ENCODE measurements around the gene PCARE.

PCARE gene

DNA sequence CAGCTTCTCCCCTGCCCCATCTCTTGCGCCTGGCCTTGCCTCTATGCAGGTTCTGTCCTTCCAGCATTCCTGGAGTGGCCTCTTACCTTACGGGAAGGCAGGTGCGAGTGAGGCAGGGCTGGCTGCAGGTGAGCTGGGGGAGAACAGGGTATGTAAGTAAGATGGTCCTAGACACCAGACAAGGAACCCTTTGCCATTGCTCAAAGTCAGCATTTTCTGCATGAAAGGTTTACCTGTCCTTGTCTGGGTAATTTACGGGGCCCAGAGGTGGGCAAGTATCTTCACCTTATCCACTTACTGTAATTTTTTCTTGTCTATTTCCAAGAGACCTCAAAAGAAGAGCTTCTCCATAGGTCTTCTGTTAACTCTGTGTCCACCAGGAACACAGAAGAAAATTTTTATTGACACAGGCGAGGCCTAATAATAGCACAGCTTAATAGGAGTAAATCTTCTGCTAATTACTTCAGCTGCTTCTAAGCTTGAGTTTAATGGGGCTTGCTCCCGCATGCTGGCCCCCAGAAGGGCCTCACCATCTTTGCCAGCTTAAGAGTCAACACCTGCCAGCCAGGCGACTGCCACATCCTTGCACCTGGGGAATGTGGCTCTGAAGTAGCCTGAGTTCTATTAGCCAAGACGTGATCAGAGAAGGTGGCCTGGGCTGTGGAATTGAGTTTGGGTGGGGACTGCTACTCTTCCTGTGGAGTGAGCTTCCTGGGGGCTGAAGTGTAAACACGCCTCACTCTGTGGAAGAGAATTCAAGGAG, 27.1 kb downstream of the PCARE start:
- in situ Hi-C loops (cut with MboI; ENCODE audit: low pct_unique_long_range_greater_than_20kb, low sequenced_read_pairs) = no loop called here
- DNase-seq = no peak

DNA sequence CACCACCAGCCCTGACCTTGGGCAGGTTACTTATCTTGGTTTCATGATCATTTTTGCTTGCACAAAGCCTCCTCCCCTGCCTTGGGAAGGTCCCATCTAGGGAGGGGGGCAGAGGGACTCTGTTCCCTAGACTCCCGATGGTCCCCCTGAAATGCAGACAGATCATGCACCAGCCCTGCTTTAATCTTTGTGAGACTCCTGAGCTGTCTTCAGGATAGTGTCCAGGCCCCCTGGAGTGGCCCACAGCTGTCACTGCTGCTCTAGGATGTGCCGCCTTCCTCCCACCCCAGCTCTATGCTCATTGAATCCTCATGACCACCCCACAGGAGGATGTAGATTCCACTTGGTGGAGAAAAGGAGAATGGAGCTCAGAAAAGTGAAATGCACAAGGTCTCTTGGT, 28.0 kb downstream of the PCARE start:
- in situ Hi-C loops (cut with MboI; ENCODE audit: low pct_unique_long_range_greater_than_20kb, low sequenced_read_pairs) = no loop called here
- DNase-seq = no peak

DNA sequence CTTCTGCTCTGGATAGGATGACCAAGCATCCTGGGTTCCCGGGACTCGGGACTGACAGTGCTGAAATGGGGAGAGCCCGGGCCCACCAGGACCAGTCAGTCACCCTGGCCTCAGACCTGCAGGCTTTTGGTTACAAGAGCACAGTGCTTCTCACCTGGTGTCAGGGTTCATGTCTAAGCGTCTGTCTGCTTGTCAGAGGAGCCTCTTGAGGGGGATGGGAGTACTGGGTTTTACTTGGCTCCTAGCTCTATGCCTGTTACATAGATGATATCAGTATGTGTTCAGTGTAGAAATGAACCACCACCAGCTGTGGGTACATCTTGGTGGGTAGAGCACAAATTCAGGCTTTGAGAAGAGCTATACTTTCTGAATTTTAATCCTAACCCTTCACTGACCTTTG, 29.9 kb downstream of the PCARE start:
- DNase-seq = no peak
- in situ Hi-C loops (cut with MboI; ENCODE audit: low pct_unique_long_range_greater_than_20kb, low sequenced_read_pairs) = no loop called here

DNA sequence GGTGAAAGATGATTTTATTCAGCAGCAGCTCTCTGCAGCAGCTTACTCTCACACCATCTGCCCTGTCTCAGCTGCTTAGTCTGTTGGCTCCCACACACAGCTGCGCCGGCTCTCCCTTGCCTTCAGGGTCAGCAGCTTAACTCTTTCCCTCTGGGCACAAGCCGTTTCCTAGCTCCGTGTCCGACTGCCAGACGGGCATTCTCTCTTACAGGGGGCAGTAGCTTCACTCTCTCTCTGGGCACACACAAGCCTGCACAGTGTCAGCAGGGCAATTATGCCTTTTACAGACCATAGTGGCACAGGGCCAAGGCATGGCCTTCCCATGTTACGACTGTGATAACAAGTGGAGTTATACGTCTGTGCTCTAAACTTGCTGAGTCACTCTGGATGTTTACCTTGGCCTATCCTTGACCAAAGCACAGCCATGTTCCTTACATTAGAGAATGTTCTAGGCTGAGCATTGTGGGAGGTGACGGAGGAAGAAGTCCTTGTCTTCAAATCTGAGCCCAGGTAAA, 31.7 kb downstream of the PCARE start:
- in situ Hi-C loops (cut with MboI; ENCODE audit: low pct_unique_long_range_greater_than_20kb, low sequenced_read_pairs) = no loop called here
- no peak for DNase-seq

DNA sequence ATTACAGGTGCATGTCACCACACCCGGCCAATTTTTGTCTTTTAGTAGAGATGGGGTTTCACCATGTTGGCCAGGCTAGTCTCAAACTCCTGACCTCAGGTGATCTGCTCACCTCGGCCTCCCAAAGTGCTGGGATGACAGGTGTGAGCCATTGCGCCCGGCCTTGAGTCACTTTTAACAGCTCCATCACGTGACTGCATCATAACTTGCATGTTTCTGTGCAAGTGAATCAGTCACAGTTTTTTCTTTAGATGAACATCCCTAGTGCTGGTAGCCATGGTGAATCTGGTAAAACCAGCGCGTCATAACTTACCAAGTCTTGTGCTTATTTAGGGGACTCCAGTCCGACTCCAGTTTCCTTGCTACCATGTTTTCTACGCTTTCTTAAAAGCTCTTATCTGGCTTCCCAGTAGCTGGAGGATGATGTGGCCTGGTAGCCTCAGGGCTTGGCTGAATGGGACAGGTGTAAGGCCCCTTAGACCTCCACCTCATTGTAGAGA, 33.1 kb downstream of the PCARE start:
- DNase-seq = no peak
- in situ Hi-C loops (cut with MboI; ENCODE audit: low pct_unique_long_range_greater_than_20kb, low sequenced_read_pairs) = no loop called here

DNA sequence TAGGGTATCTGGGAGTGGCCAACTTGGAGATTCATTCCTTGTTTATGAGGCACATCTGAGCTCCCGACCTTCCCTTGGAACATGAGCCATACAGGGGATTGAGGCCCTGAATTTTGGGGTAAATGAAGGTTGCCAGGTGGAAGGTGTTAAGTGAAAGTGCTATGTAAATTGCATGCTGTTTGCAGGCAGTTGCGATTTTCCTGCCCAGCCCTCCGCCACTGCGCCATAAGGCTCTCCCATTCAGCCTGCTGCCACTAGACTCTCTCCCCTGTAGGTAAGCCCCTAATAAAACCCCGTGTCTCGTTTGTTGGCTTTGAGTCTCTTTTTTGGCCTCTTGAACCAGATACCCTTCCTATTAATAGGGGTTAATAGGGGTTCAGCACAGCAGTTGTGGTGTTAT, 33.8 kb downstream of the PCARE start:
- in situ Hi-C loops (cut with MboI; ENCODE audit: low pct_unique_long_range_greater_than_20kb, low sequenced_read_pairs) = no loop called here
- DNase-seq = no peak

DNA sequence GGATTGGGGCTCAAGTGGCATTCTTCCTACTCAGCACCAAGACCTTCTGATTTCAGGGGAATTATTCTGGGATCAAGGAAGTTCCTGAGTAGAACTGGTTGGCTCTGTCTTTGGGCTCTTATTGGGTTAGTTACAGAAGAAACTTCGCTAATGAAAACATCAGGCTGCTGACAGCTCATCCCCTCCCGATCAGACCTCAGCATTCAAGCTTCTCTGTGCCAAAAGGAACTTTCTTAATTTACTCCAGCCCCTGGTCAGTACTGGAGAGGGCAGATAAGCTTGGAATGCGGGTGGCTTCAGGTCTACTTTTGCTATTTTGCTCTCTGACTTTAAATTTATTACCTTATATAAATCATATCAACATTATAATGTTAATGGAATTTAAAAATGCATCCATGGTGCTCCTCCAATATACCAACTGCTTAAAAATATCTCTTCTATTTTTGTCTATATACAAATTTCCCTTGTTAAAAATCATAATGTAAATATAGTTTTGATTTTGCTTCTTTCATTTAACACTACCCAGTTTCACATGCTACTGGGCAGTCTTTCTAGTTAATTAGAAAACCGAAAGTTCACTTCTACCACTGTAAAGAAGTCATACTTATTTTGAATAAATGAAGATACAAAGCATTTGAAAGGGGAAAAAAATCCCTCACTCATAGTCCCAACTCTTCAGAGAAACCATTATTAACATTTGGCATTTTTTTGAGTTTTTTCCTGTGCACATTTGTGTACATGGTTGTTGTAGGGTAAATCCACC, 34.4 kb downstream of the PCARE start:
- in situ Hi-C loops (cut with MboI; ENCODE audit: low pct_unique_long_range_greater_than_20kb, low sequenced_read_pairs) = no loop called here
- no peak for DNase-seq

DNA sequence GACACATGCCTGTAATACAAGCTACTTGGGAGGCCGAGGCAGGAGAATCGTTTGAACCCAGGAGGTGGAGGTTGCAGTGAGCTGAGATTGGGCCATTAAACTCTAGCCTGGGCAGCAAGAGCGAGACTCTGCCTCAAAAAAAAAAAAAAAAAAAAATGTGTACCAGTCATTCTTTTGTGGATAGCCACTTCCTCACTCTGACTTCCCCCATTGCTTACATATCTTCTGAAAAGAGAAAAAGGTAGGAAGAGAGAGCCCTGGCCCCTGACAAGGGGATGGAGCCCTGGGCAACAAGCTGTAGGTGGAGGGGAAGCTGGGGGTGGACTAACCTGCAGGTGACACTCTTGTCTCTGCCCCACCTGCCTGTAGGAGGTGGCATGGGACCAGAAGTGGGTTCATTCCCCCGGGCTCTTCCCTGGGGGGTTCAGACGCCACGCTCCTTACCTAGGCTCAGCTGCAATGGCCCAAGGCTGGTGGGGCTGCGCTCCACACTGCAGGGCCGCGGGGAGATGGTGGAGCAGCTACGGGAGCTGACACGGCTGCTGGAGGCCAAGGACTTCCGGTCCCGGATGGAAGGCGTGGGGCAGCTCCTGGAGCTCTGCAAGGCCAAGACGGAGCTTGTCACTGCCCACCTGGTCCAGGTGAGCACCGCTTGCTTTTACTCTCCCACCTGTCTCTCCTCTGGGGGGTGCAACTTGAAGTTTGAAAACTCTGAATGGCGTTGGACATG, 39.1 kb downstream of the PCARE start:
- no peak for DNase-seq
- in situ Hi-C loops (cut with MboI; ENCODE audit: low pct_unique_long_range_greater_than_20kb, low sequenced_read_pairs) = no loop called here

DNA sequence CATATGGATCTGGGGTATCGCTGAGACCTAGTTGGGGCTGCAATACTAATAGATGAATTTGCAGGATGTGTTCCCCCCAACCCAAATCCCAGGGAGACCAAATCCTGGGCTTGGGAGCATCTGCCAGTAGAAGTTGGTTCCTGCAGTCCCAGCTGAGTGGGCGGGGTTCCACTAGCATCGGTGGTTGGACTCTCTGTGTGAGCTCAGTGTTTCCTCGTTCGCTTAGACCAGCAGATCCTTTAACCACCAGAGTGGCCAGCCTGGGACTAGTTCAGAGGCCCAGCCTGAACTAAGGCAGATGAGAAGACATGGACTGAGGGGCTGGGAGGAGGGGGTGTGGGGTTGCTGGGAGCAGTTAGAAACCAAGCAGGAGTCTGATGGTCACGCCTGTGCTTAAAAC, 40.7 kb downstream of the PCARE start:
- no peak for DNase-seq
- in situ Hi-C loops (cut with MboI; ENCODE audit: low pct_unique_long_range_greater_than_20kb, low sequenced_read_pairs) = no loop called here

DNA sequence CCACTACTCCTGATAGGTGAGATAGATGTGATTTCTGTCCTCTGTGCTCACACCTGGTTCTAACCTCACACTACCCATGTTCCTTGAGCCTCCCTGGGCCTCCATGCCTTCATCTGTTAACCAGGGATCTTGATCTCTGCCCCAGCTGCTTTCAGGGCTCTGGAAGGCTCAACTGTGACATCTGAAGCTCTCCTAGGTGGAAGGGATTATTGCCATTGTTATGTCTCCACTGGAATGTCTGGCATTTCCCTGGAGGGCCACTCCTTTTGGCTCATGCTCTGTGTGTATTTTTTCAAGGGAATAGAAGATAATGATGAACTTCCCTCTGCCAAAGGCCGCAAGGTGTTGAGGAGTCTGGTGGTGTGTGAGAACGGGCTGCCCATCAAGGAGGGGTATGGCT, 41.2 kb downstream of the PCARE start:
- in situ Hi-C loops (cut with MboI; ENCODE audit: low pct_unique_long_range_greater_than_20kb, low sequenced_read_pairs) = no loop called here
- no peak for DNase-seq

DNA sequence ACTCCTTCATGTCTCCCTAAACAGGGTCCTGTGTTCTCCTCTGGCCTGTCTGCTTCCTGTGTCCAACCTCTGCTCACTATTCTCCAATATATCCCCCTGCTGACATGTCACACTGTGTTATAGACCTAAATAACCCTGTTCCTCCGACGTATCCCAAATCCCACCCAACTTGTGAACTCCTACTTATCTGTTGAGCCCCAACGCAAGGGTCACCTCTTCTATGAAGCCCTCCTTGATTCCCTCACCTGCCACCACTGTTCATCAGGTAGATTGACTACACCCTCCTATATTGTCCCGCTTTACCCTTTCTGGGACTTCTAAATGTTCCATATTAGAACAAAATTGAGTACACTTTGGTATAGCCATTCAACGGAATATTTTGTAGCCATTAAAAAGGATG, 42.1 kb downstream of the PCARE start:
- no peak for DNase-seq
- in situ Hi-C loops (cut with MboI; ENCODE audit: low pct_unique_long_range_greater_than_20kb, low sequenced_read_pairs) = no loop called here

DNA sequence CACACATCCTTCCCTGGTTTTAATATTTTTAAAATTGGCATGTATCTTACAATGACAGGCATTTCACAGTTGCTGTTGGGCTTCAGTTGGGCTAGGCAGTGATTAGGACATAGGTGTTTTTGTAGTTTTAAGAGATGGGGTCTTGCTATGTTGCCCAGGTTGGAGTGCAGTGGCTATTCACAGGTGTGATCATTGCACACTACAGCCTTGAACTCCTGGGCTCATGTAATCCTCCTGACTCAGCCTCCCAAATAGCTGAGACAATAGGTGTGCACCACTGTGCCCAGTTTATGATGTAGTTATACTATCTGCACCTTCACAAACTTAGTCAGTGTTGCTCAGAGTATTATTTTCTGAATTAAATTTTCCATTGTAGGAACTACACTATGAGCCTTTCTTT, 43.3 kb downstream of the PCARE start:
- in situ Hi-C loops (cut with MboI; ENCODE audit: low pct_unique_long_range_greater_than_20kb, low sequenced_read_pairs) = no loop called here
- DNase-seq = no peak

DNA sequence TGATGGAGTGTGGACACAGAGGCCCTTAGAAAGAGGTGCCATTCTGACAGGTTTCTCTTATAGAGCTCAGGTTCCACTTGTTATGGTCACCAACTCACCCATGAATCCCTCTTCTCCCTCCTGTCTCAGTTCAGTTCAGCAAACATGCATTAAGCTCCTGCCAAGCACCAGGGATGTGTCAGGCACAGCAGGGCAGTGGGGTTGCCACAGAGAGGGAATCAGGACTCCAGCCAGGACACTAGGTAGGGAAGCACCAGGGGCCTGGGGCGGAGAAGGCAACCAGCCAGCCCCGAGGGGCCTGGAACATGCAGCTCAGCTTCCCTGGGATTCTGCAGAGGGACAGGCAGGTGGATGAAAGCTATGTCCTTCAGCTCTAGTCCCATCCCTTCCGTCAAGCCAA, 48.6 kb downstream of the PCARE start:
- no peak for DNase-seq
- in situ Hi-C loops (cut with MboI; ENCODE audit: low pct_unique_long_range_greater_than_20kb, low sequenced_read_pairs) = no loop called here

DNA sequence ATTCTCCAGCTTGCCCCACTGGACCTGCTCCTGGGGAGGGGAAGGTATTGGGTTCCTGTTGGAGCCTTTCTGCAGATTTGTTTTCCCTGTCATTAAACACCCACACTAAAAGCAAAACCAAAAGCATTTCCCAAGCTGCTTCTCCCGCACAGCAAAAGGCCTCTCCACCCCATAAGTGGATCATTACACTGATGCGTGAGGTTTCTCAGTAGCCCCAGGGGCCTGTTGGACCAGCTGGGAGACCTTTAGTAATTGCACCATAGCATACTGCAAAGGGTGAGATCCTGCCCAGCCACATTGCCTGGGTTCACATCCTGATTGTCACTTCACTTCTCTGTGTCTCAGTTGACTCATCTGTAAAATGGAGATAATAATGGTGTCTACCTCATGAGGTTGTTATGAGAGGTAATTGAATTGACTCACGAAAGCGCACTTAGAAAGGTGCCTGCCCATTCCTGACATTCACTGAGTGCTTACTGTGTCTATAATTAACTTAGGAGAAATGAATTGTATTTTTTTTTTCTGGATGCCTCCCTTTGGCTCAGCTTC, 49.4 kb downstream of the PCARE start:
- in situ Hi-C loops (cut with MboI; ENCODE audit: low pct_unique_long_range_greater_than_20kb, low sequenced_read_pairs) = no loop called here
- DNase-seq = no peak

DNA sequence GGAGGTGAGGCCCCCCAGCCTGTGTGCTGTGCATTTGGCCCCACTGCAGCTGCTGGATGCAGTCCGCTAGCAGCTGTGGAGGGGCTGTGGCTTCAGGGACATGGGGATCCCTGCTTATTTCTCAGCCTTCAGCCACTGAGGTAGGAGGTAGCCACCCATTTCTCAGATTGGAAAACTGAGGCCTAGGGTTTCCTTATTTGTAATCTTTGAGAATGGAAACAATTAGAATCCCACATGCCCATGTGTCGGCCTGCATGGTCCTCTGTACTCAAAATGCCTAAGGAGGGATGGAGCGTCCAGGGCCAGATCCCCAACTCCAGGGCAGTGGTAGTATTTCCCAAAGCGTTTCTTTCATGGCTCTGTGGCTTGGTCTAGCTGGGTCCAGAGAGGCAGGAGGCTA, 51.1 kb downstream of the PCARE start:
- DNase-seq = no peak
- in situ Hi-C loops (cut with MboI; ENCODE audit: low pct_unique_long_range_greater_than_20kb, low sequenced_read_pairs) = no loop called here

DNA sequence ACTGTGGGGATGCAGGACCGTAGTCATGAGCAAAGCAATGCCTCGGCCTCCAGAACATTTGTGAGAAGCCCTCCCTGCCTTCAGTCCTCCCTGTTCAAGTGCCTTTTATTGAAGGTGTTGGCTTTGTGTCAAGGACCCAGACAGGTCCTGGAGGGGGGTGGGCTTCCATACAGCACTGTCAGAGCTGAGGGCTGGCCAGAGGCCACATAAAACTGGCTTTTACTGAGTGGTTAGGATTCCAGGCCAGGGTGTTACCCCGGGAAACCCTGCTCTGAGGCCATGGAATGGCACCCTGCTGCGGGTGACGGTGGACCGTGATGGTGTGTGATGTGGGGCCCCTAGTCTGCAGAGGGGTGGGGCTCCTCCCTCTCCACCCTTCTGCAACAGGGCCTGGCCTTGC, 51.6 kb downstream of the PCARE start:
- DNase-seq = no peak
- in situ Hi-C loops (cut with MboI; ENCODE audit: low pct_unique_long_range_greater_than_20kb, low sequenced_read_pairs) = no loop called here

DNA sequence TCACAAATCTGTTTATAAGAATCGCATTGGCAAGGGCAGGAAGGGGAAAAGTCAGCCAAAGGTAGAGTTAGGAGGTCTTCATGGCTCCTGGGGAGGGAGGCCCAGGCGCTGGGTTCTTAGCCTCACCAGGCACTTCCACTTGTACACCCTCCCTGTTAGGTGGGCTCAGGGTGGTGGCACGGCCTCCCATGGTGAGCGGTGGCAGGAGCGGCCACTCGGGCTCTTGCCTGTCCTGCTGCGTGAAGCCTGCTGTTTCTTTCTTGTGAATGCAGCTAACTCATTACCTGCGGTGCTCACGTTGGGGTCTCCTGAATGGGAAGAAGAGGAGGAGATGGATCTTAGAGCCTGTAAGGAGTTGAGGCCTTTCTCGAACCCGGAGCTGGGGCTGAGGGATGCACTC, 52.4 kb downstream of the PCARE start:
- in situ Hi-C loops (cut with MboI; ENCODE audit: low pct_unique_long_range_greater_than_20kb, low sequenced_read_pairs) = no loop called here
- DNase-seq = no peak

DNA sequence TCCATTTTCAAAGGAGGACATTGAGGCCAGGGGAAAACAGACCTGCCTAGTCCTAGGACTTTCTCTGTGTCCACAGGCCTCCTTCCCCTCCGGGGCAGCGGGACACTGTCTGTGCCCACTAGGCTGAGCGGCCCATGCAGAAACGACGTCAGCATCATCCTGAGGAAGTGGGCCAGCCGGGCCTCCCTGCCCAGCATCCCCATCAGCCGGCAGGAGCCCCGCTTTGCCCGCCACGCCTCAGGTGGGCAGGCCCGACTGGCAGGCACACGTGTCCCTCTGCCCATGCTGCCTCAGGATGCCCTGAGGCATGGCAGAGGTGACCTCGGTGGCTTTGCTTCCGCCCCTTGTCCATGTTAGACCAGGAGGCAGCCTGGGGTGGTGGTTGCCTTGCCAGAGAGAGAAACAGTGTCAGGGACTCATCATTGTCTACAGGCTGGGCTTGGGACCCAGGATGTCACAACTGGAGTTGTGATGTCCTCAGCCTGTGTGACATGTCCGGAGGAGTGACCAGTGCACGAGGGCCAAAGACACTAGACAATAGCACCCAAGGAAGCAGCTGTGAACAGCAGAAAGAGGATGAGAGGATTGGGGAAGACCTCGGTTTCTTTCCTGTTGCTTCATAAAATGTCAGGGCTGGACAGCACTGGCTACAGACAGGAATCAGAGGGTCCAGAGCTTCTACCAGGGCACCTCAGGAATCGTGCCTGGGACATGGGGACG, 56.4 kb downstream of the PCARE start:
- in situ Hi-C loops (cut with MboI; ENCODE audit: low pct_unique_long_range_greater_than_20kb, low sequenced_read_pairs) = no loop called here
- DNase-seq = no peak

DNA sequence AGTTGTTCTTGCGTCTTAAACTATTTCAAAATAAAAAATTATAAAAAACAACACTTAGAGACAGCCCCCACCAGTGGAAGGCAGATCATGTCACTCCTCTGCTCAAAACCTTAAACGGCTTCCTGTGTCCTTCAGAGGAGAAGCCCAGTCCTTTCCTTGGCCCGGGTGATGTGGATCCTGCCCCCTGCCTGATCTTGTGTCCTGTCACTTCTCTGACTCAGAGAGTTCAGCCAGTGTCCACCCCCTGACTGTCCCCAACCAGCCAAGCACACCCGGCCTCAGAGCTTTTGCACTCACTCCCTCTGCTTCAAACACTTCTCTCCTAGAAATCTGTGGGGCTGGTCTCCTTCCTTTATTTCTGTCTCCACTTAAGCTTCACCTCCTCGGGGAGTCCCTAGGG, 57.8 kb downstream of the PCARE start:
- DNase-seq = no peak
- in situ Hi-C loops (cut with MboI; ENCODE audit: low pct_unique_long_range_greater_than_20kb, low sequenced_read_pairs) = no loop called here

Data from KBM-7 (cell line).